ENCODE results near the gene ST8SIA4.
A peak's percentile ranks its signal among the peaks of the same experiment; 100 is the strongest.

The ST8SIA4 gene

GRCh38 chr5:100896054-100896453 is 7.0 kb downstream of the ST8SIA4 start:
- TF ChIP-seq, protein P1, sequence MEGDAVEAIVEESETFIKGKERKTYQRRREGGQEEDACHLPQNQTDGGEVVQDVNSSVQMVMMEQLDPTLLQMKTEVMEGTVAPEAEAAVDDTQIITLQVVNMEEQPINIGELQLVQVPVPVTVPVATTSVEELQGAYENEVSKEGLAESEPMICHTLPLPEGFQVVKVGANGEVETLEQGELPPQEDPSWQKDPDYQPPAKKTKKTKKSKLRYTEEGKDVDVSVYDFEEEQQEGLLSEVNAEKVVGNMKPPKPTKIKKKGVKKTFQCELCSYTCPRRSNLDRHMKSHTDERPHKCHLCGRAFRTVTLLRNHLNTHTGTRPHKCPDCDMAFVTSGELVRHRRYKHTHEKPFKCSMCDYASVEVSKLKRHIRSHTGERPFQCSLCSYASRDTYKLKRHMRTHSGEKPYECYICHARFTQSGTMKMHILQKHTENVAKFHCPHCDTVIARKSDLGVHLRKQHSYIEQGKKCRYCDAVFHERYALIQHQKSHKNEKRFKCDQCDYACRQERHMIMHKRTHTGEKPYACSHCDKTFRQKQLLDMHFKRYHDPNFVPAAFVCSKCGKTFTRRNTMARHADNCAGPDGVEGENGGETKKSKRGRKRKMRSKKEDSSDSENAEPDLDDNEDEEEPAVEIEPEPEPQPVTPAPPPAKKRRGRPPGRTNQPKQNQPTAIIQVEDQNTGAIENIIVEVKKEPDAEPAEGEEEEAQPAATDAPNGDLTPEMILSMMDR (IDR thresholded peaks at IDR 0.05; ENCODE audit: low read length, missing control alignments): no peak
- no peak overlapping the region for H3K4me3 ChIP-seq (replicated peaks; ENCODE audit: low read depth, low read length)
- DNase-seq (ENCODE audit: low read depth): no peak

DNA sequence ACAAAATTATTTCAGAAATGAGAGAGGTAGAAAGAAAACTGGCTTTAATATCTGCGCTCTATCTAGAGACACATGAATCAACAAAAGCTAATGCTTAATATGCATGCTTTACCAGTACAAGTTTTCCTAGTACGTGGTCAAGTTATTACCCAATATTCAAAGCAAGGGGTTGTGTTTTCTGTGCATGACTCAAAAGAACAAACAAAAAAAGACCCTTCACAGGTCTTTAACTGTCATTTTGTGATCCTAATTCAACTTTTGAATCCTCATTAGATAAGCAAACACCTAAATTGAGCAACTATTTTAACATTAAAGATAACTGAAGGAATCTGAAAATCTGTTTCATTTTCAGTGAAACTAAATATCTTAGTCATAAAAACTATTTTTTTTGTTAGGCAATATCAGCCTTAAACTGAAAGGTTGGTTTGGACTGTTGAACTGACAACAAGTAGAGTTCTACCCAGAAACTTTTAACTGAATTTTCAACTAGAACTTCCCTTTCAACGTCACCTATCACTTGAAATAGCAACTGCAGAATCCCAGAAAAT is 12.5 kb downstream of the ST8SIA4 start:
- TF ChIP-seq, protein P1 (IDR thresholded peaks at IDR 0.05; ENCODE audit: low read length, missing control alignments): no peak
- DNase-seq (ENCODE audit: low read depth): peak; percentile 31
- no peak overlapping the region for H3K4me3 ChIP-seq (replicated peaks; ENCODE audit: low read depth, low read length)

GRCh38 chr5:100889896-100890295 is 13.2 kb downstream of the ST8SIA4 start:
- DNase-seq (ENCODE audit: low read depth): no peak
- peak overlapping the region; percentile 6 for H3K4me3 ChIP-seq (replicated peaks; ENCODE audit: low read depth, low read length)
- TF ChIP-seq, protein P1 (IDR thresholded peaks at IDR 0.05; ENCODE audit: low read length, missing control alignments): no peak

GRCh38 chr5:100889165-100889743 is 13.8 kb downstream of the ST8SIA4 start:
- H3K4me3 ChIP-seq (replicated peaks; ENCODE audit: low read depth, low read length): no peak overlapping the region
- no peak for DNase-seq (ENCODE audit: low read depth)
- TF ChIP-seq, protein P1 (IDR thresholded peaks at IDR 0.05; ENCODE audit: low read length, missing control alignments): no peak

- TF ChIP-seq, protein P1 (IDR thresholded peaks at IDR 0.05; ENCODE audit: low read length, missing control alignments): no peak
- DNase-seq (ENCODE audit: low read depth): peak; percentile 23
- H3K4me3 ChIP-seq (replicated peaks; ENCODE audit: low read depth, low read length): no peak overlapping the region
These were observed 25.8 kb downstream of the ST8SIA4 start for GRCh38 chr5:100877274-100877673.

- no peak overlapping the region for H3K4me3 ChIP-seq (replicated peaks; ENCODE audit: low read depth, low read length)
- no peak for DNase-seq (ENCODE audit: low read depth)
- TF ChIP-seq, protein P1 (IDR thresholded peaks at IDR 0.05; ENCODE audit: low read length, missing control alignments): no peak
These were observed 30.5 kb downstream of the ST8SIA4 start for GRCh38 chr5:100872408-100873190.

All from fibroblast of pulmonary artery (primary cell).